GM21447 (cell line): ENCODE results near the gene DNMT3B.

Experiments
- ATAC-seq: cut with Tn5 transposase; IDR thresholded peaks from one replicate; pipeline ENCODE4 v1.9.1; 2021; ENCODE audit not compliant: unreplicated experiment

The DNMT3B gene

DNA sequence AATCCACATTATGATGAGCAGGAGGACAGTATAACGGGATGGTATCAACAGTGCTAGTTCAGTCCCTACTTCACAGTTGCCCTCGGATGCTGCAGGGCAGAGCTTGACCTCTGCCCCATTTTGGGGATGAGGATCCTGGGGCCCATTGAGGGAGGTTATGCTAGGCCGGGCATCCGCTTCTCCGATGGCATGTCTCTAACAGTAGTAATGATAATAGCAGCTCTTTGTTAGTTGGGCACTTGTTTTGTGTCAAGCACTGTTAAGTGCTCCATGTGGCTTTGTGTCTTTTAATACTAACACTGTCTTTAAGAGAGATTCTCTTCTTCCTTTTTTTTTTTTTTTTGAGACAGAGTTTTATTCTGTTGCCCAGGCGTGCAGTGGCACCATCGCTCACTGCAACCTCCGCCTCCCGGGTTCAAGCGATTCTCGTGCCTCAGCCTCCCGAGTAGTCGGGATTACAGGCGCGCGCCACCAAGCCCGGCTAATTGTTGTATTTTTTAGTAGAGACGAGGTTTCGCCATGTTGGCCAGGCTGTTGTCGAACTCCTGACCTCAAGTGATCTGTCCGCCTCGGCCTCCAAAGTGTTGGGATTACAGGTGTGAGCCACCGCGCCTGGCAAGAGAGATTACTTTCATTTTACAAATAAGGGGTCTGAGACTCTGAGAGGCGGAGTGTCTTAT, 58.7 kb downstream of the DNMT3B start:
- ATAC-seq, result no peak

DNA sequence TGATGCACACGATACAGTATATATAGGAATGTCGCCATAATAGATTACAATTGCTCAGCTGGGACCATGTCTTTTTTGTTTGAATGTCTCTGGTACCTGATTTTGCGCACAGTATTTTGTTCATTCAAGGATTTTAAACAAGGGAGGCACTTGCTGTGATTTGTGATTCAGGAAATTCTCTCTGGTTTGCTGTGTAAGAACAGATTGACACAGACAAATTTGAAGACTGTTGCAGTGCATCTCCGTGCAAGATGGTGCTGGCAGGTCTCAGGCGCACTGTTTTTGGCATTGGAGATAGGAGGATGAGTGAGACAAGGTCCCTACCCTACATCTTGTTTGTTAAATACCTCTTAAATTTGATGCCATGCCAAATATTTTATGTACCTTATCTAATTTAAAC, 60.0 kb downstream of the DNMT3B start:
- no peak for ATAC-seq

DNA sequence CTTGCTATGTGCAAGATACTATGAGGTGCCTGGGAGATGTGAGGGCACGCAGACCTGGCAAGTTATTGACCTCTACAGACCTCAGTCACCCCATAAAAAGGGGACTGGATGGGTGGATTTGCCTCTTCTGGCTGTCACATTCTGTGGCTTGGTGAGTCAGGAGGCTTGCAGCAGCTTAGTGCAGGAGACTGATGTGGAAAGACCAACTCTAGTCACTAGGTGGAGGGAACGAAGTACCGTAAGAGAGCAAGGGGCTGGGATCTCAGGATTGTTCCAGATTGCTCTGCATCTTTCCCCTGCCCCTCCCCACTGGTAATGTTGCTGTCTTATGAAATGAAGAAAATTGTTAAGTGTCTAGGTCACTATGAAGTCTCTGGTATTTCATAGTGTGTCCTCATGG, 60.9 kb downstream of the DNMT3B start:
- ATAC-seq, result no peak

DNA sequence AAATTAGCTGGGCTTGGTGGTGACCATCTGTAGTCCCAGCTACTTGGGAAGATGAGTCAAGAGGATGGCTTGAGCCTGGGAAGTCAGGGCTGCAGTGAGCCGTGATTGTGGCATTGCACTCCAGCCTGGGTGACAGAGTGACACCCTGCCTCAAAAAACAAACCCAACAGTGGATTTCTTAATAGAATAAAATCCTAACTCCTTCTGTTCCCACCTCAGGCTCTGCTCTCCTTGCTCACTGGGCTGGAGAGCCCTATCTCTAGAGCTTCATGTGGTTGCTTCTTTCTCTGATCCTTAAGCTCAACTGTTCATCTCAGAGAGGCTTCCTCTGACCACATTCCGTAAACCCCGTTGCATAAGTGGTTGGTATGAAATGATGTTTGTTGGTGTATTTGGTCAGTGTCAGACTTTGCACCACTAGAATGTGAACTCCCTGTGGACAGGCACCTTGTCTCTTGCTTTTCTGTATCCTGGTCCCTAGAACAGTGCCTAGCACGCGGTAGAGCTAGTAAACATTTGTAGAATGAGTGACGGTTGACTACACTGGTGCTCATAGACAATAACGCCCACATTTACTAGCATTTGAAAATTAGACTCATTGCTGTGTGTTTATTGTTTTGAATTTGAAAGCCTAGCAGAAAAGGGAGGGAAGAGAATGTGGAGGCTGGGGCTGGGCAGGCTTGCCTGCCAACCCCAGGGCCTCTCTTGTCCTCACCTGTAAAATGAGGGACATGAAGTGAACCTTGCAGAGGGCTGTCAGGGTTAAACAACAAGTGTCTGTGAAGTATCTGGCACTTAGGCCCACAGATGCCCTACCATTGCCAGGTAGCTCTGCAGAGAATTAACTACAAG, 61.8 kb downstream of the DNMT3B start:
- ATAC-seq, result no peak

DNA sequence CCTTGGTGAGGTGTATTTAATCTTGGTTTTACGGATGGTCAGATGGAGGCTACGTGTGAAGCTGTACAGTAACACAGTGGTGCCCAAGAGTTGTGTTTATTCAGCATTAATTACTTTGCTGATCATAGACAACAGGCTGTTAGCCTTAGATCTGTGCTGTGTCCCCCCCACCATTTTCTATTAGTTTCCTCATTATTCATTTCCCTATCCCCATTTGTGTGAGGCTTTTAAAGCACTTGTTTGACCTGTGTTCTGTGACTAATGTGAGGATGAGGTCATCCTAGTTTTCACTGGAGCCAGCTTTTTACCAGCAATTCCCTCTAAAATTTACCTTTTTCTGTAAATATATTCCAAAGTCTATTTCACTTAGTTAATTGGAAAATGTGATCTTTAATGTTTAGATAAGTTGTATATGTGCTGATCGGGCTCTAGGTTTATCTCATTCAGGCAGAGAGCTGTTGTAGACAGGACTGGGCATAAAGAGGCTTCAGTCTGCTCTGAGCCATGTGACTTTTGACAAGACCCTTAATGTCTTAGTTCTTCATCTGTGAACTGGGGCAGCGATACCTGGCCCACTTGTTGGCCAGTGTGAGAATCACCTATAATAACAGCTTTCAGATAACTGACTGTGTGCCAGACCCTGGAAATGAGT, 66.0 kb downstream of the DNMT3B start:
- ATAC-seq, result no peak

DNA sequence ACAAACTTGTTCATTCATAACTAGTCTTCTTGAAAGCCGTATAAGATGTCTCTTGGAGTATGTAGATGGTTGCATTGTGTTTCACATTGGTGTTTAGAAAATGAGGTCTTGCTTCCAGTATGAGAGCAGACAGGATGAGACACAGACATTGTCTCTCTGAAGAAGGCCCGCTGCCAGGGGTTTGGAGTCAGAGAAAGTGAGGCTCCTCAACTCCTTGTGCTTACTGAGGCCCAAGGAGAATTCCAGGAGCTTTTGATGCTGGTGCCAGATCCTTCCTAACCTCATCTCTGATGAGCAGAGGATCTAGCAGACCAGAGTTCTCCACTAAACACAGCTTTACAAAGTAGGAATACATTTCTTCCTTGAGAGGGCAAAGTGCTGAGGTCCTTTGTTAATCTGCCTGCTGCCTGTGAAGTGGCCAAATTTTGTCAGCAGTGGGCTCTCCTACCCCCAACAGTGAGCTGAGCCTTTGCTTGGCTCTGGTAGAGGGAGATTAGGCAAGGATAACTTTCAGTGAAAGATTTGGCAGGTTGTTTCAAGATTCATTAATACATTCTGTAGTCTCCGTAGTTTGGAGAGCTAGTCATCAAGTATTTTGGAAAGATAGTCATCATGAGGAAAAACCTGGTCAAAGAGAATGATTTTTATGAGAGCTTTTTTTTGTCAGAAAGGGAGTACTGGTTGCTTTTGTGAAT, 67.3 kb downstream of the DNMT3B start:
- no peak for ATAC-seq

DNA sequence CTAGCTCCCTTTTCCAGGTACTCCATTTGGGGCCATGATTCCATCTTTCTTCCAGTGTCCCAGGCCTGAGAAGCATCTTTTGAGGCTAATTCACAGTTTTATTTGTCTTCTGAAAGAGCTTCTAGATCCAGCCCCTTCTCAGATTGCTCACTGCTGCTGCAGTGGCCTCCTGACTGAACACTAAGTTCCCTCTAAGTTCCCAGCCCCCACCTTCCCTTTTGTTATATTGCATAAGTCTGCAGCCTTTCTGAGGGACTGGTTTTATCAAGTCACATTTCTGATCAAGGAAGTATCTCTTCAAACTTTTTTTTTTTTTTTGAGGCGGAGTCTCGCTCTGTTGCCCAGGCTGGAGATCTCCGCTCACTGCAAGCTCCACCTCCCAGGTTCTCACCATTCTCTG, 68.3 kb downstream of the DNMT3B start:
- ATAC-seq, result no peak

DNA sequence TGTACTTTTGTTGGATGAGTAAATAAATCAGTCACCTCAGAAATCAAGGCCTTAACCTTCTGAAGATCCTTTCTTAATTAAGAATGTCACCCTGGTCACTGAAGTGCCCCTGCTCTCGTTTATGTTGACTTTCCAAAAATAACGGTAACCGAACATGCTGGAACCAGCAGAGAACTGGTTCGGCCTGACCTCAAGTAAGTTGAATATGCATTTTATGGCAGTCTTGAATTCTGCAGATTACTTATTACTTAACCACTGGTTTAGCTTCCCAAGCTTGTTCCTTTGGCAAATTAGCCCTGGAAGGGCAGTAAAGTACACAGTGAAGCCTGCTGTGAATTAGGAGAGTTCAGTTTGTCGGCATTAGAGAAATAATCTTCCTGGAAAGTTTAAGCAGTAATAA, 69.8 kb downstream of the DNMT3B start:
- no peak for ATAC-seq

DNA sequence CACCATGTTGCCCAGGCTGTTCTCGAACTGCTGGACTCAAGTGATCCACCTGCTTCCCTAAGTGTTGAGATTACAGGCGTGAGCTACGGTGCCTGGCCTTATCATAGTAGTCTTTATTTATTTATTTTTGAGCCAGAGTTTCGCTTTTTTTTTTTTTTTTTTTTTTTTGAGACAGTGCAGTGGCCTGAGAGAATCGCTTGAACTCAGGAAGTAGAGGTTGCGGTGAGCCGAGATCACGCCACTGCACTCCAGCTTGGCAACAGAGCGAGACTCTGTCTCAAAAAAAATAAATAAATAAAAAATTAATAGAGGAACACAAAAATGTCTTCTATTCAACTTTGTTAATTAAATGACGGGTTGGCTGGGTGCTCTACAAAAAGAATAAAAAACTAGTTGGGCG, 70.5 kb downstream of the DNMT3B start:
- no peak for ATAC-seq

DNA sequence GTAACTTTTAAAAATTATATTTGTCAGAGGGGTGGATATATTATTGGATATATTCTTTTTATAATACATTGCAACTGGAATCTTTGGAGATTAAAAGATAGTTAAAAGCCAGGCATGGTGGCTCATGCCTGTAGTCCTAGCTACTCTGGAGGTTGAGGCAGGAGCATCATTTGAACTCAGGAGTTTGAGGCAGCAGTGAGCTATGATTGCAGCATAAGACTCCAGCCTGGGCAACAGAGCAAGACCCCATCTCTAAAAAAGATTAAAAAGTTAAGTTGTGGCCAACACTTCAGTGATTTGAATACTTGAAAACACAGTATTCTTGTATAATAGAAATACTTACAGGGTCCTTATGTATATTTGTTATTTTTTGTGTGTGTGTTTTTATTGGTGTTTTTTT, 72.8 kb downstream of the DNMT3B start:
- no peak for ATAC-seq

DNA sequence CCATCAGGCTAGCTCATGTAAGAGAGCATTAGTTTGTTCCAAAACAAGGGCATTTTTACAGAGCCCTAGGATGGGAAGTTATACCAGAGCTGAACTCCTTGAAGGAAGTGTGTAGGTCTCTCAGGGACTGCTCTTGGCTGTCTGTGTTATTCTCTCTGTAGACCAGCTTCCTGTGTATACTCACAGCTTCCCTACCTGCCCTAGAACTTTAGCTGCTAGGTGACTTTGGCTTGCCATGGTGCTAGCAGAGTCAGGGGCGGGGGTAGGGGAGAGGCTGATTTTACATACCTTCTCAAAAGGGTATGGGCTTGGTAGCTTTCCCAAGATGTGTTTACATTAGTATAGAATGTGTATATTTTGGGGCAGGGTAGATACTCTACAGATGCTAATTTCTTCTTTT, 75.0 kb downstream of the DNMT3B start:
- ATAC-seq, result no peak

DNA sequence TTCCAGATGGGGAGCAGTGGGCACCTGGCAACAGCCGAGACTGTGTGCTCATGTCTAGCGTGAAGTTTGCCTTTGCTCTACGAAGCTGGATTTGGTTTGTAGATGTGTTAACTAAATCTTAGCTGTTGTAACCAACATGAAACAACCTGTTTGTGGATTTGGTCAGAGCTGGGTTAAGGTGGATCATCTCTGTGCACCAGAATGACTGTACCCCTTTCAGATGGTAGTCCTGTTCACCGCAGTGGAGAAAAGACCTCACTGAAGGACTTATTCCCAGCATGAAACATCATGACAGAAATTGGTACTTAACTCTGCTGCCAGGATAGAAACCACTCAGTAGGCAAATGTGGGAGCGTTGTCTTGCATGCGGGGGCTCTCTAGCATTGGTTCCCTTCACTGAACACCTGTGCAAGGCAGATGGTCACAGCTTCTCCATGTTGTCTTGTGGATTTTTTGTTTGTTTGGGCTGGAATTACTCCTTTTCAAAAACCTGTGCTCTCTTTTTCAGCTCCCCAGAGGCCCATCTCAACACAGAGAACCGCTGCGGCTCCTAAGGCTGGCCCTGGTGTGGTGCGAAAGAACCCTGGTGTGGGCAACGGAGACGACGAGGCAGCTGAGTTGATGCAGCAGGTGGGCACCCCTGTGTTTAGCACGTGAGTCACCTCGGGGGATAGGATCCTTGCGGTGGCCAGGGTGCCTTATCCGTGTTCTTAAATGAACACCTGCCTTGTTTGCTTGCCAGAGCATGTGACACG, 77.2 kb downstream of the DNMT3B start:
- no peak for ATAC-seq

DNA sequence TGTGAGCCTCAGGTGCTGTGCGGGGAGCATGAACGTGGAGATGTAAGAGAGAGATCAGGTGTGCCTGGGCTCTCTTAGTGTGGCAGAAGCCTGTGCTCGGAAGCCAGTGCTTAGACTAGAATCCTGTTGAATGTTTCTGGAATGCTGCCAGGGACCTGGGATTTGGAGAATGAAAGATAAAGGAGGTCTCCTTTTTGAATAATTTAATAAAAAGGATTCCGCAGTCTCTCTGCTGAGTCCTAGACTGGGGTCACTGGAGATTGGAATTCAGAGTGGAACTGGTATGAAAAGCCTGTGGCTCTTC, 77.7 kb downstream of the DNMT3B start:
- no peak for ATAC-seq

DNA sequence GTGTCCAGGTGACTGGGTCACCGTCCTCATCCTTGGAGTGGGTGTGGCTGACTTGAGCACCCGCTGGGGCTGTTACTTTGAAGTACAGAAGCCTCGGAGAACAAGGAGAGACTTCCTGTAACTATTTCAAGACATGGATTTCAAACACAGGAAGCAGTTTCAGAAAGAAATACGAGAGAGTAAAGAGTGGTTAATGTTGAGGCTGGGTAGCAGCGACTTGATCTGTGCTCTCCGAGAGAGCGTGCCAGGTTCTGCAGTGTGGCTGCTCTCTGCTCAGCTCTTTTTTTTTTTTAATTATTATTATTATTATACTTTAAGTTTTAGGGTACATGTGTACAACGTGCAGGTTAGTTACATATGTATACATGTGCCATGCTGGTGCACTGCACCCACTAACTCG, 79.0 kb downstream of the DNMT3B start:
- no peak for ATAC-seq

DNA sequence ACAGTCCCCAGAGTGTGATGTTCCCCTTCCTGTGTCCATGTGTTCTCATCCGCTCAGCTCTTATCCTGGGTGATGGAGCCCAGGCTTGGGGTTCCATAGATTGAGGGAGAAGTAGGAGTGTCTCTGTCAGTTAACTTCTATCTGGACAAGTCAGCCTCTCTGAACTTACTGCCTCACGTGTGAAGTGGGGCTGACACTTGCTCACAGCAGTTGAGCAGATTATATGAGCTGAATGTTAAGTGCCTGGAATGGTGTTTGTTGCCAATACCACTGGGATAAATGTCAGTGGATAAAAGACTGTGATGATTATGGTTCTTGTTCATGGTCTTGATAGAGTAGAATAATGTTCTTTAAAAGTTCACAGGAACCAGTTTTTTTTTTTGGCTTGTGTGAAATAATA, 79.4 kb downstream of the DNMT3B start:
- no peak for ATAC-seq

DNA sequence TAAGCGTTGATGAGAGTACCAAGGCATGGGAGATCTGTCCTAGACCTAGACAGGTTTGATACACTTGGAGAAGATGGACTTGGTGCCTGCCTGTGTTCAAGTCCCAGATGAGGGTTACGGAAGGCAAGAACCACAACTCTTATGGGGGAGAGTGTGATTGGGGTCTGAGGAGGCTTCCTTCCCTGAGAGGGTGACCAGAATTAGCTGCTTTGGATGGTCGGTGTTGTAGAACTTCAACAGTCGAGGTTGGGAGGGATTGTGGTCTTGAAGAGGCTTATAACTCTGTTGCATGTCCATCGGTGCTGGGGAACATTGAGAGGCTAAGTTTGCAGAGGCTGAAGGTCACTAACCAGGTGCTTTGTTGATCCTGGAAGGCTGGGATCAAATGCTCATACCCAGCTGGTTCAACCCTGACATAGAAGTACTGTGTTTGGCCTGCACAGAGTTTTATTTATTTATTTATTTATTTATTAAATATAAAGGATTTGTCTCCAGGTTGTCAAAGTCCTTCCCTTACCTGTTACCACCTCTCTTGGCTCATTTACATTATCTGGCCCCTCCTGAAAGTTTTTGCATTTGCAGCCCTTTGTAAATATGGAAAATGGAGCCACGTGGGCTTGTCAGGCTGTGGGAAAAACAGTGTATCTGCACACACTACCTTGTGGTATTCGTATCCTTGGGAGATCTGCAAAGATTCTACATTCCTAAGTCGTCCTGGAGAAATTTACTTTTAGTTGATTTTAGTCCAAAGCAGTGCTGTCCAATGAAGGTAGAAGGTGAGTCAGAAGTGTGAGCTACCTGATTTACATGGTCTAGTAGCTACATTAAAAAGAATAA, 80.7 kb downstream of the DNMT3B start:
- ATAC-seq, result no peak

DNA sequence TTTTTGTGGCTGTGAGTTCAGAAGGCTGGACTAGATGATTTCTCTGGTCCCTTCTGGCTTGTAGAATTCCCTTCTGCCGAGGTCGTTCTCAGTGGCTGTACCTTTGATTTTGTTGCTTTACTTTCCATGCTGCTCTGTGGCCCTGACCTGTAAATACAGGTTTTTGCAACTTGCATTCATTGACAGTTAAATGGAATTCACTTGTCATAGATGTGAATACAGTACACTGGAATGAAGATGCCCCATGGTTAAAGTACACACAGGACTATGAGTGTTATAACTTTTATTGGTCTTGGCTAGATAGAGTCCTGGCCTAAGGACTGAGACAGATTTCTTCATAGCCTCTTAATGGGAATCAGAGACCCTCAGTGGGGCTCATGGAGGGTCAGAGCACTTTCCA, 83.6 kb downstream of the DNMT3B start:
- ATAC-seq, result no peak

DNA sequence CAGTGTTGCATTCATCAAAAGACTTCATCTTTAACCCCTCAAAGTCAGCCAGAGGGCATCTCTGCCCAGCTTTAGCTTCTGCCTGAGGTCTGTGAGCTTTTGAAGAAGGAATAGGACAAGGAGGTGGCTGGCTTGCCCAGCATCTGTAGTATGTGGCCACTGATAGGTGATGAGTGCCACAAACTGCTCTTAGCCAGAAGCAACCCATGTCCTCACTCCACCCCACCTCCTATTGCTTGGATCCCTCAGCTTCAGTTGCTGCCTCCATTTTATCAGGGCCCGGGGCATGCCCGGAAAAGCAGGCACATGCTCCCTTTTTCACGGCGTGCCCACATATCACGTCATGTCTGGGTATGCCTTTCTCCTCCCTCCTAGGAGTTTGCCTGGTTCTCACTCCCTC, 84.7 kb downstream of the DNMT3B start:
- no peak for ATAC-seq

DNA sequence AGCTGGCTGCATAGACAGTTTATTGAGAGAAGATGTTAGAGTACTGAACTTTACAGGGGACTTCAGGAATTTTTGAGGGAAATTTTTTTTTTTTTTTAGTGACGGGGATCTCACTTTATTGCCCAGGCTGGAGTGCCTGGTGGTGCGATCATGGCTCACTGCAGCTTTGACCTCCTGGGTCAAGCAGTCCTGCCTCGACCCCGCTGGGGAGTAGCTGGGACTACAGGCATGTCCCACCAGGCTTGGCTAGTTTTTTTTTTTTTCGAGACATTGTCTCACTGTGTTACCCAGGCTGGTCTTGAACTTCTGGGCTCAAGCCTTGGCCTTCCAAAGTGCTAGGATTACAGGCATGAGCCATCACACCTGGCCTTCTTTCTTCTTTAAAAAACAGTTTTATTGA, 85.8 kb downstream of the DNMT3B start:
- ATAC-seq, result no peak

DNA sequence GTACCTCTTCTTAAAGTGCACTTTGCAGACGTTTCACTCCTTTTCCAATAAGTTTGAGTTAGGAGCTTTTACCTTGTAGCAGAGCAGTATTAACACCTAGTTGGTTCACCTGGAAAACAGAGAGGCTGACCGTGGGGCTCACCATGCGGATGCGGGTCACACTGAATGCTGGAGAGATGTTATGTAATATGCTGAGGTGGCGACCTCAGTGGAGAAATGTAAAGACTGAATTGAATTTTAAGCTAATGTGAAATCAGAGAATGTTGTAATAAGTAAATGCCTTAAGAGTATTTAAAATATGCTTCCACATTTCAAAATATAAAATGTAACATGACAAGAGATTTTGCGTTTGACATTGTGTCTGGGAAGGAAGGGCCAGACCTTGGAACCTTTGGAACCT, 86.7 kb downstream of the DNMT3B start:
- ATAC-seq, result no peak
